Measurements from ENCODE around the gene GPR27.
A peak's percentile ranks its signal among the peaks of the same experiment; 100 is the strongest.

Gene GPR27

GRCh38 chr3:71753701-71754609 is at the start of gene GPR27:
GPR27 (plus strand) TSS chr3:71753855; CDS start chr3:71754050, 195 bp downstream.
- no peak for DNase-seq (ENCODE audit: low read depth in 2 of 2)

- DNase-seq (ENCODE audit: low read depth in 2 of 2), result no peak
Measured at GRCh38 chr3:71704915-71705314, 48.7 kb upstream of the GPR27 start.

- DNase-seq (ENCODE audit: low read depth in 2 of 2), result no peak
Measured at GRCh38 chr3:71705681-71706080, 48.0 kb upstream of the GPR27 start.

- DNase-seq (ENCODE audit: low read depth in 2 of 2), result no peak
Measured at GRCh38 chr3:71707595-71707994, 46.1 kb upstream of the GPR27 start.

GRCh38 chr3:71708476-71709105 is 45.1 kb upstream of the GPR27 start:
- no peak for DNase-seq (ENCODE audit: low read depth in 2 of 2)

GRCh38 chr3:71709908-71710511 is 43.6 kb upstream of the GPR27 start:
- DNase-seq (ENCODE audit: low read depth in 2 of 2), result no peak

- no peak for DNase-seq (ENCODE audit: low read depth in 2 of 2)
Measured at GRCh38 chr3:71710906-71711494, 42.7 kb upstream of the GPR27 start.

GRCh38 chr3:71713041-71713440 is 40.6 kb upstream of the GPR27 start:
- no peak for DNase-seq (ENCODE audit: low read depth in 2 of 2)

- no peak for DNase-seq (ENCODE audit: low read depth in 2 of 2)
Measured at GRCh38 chr3:71714595-71714994, 39.1 kb upstream of the GPR27 start.

- no peak for DNase-seq (ENCODE audit: low read depth in 2 of 2)
Measured at GRCh38 chr3:71718072-71718471, 35.6 kb upstream of the GPR27 start.

- no peak for DNase-seq (ENCODE audit: low read depth in 2 of 2)
Measured at GRCh38 chr3:71721002-71721401, 32.7 kb upstream of the GPR27 start.

GRCh38 chr3:71721651-71722157 is 32.0 kb upstream of the GPR27 start:
- no peak for DNase-seq (ENCODE audit: low read depth in 2 of 2)

- no peak for DNase-seq (ENCODE audit: low read depth in 2 of 2)
Measured at GRCh38 chr3:71722693-71723092, 31.0 kb upstream of the GPR27 start.

GRCh38 chr3:71723452-71724170 is 30.0 kb upstream of the GPR27 start:
- peak; percentile 18 to 41 for DNase-seq (ENCODE audit: low read depth in 2 of 2)

- DNase-seq (ENCODE audit: low read depth in 2 of 2), result no peak
Measured at GRCh38 chr3:71724171-71724453, 29.5 kb upstream of the GPR27 start.

GRCh38 chr3:71724584-71725270 is 28.9 kb upstream of the GPR27 start:
- DNase-seq (ENCODE audit: low read depth in 2 of 2), result peak in 1 of 2 donors; percentile 15

- DNase-seq (ENCODE audit: low read depth in 2 of 2), result peak in 1 of 2 donors; percentile 9
Measured at GRCh38 chr3:71725271-71725991, 28.2 kb upstream of the GPR27 start, which contains the start of gene EIF4E3. EIF4E3 (minus strand) TSS chr3:71725402; CDS start chr3:71725367, 35 bp downstream.

GRCh38 chr3:71726146-71726545 is 27.5 kb upstream of the GPR27 start:
- DNase-seq (ENCODE audit: low read depth in 2 of 2), result no peak

- DNase-seq (ENCODE audit: low read depth in 2 of 2), result no peak
Measured at GRCh38 chr3:71728632-71729342, 24.9 kb upstream of the GPR27 start.

- no peak for DNase-seq (ENCODE audit: low read depth in 2 of 2)
Measured at GRCh38 chr3:71732637-71733036, 21.0 kb upstream of the GPR27 start.

All from stimulated activated CD4-positive, alpha-beta T cell treated with anti-CD3 and anti-CD28 coated beads, Interleukin-15, amount 100 ng/mL, for 48 hours (primary cell).